AG10803 (cell line): ENCODE results near the gene MBNL3.
"Not testable (repeated sequence)": the region's sequence is repeated elsewhere in the genome, so short reads cannot be mapped to it uniquely, and the experiment has no call there.

Experiments
- DNase-seq: peaks from one replicate; pipeline ENCODE4 v3.0.0; 2010; ENCODE audit warnings: low read depth
- H3K4me3 ChIP-seq: 2 replicates; pipeline ENCODE4 v1.5.1; 2011; ENCODE audit warnings: mild to moderate bottlenecking, low read length, control low read depth
- TF ChIP-seq, protein P1 (sequence below): conservative IDR thresholded peaks from 2 replicates; pipeline ENCODE4 v1.5.1; 2011; ENCODE audit warnings: mild to moderate bottlenecking, low read length, control low read depth, inconsistent platforms

Gene MBNL3

GRCh38 chrX:132331000-132331399, 157.8 kb downstream of the MBNL3 start:
- H3K4me3 ChIP-seq = no peak overlapping the region
- TF ChIP-seq, protein P1, sequence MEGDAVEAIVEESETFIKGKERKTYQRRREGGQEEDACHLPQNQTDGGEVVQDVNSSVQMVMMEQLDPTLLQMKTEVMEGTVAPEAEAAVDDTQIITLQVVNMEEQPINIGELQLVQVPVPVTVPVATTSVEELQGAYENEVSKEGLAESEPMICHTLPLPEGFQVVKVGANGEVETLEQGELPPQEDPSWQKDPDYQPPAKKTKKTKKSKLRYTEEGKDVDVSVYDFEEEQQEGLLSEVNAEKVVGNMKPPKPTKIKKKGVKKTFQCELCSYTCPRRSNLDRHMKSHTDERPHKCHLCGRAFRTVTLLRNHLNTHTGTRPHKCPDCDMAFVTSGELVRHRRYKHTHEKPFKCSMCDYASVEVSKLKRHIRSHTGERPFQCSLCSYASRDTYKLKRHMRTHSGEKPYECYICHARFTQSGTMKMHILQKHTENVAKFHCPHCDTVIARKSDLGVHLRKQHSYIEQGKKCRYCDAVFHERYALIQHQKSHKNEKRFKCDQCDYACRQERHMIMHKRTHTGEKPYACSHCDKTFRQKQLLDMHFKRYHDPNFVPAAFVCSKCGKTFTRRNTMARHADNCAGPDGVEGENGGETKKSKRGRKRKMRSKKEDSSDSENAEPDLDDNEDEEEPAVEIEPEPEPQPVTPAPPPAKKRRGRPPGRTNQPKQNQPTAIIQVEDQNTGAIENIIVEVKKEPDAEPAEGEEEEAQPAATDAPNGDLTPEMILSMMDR = no peak
- no peak for DNase-seq

- TF ChIP-seq, protein P1 = no peak
These were observed 158.6 kb downstream of the MBNL3 start for GRCh38 chrX:132330156-132330729.

GRCh38 chrX:132326960-132327359, 161.9 kb downstream of the MBNL3 start:
- H3K4me3 ChIP-seq, DNase-seq: not testable (repeated sequence)

More at GRCh38 chrX:132330156-132330729, 158.6 kb downstream of the MBNL3 start:
- H3K4me3 ChIP-seq = no peak overlapping the region
- DNase-seq = no peak
